ENCODE results near the gene TMEM141.

DNA sequence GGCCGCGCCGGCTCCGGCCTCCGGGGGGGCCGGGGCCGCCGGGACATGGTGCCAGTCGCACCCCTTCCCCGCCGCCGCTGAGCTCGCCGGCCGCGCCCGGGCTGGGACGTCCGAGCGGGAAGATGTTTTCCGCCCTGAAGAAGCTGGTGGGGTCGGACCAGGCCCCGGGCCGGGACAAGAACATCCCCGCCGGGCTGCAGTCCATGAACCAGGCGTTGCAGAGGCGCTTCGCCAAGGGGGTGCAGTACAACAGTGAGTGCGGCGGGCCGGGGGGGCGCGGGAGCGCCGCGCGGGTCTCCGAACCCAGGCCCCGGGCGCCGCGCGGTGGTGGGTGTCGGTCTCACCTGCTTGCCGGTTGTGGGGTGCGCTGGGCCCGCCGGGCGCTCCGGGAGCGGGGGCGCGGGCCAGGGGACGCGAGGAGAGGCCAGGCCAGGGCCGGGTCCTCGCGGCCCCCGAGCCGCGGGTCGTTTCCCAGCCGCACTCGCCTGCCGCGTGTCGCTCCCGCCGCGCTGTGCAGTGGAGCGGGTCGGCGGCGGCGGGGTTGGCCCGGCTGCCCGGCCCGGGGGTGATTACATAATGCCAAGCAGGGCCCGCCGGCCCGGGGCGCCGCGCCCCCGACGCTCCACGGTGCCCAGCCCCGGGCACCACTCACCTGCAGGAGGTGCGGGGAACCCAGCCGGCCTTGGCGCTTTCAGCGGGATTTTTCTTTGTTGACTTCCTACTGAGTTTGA is 17.1 kb downstream of the TMEM141 start:
- TF ChIP-seq BHLHE40 (IDR thresholded peaks at IDR 0.05; ENCODE audit: borderline replicate concordance) (no peak), CTBP1 (IDR thresholded peaks at IDR 0.05; ENCODE audit: borderline replicate concordance) (no peak), FOXA1 (IDR thresholded peaks at IDR 0.05) (no peak), HDGF (IDR thresholded peaks at IDR 0.05; ENCODE audit: borderline replicate concordance) (no peak), ZNF384 (IDR thresholded peaks at IDR 0.05) (no peak), ELF4 (IDR thresholded peaks at IDR 0.05) (no peak), SP1 (IDR thresholded peaks at IDR 0.05) (no peak)
- TF ChIP-seq, protein P1, sequence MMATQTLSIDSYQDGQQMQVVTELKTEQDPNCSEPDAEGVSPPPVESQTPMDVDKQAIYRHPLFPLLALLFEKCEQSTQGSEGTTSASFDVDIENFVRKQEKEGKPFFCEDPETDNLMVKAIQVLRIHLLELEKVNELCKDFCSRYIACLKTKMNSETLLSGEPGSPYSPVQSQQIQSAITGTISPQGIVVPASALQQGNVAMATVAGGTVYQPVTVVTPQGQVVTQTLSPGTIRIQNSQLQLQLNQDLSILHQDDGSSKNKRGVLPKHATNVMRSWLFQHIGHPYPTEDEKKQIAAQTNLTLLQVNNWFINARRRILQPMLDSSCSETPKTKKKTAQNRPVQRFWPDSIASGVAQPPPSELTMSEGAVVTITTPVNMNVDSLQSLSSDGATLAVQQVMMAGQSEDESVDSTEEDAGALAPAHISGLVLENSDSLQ (IDR thresholded peaks at IDR 0.05): no peak
